Bronchial smooth muscle cell (primary cell): Measurements from ENCODE around the gene HAP1. TPM values are rescaled to one million over a fixed set of nuclear protein-coding genes. Genes with fewer than 3 reads are reported as not detected.

Experiments used
- total RNA-seq: library from RNA; depleted of rRNA; stranded (reverse); fragments of >200 nt; gene quantifications from 2 replicates; pipeline ENCODE4 v1.2.1, GENCODE V29; 2014

Gene HAP1
- under 0.01 and 0.26 TPM in 2 replicates for total RNA-seq

DNA sequence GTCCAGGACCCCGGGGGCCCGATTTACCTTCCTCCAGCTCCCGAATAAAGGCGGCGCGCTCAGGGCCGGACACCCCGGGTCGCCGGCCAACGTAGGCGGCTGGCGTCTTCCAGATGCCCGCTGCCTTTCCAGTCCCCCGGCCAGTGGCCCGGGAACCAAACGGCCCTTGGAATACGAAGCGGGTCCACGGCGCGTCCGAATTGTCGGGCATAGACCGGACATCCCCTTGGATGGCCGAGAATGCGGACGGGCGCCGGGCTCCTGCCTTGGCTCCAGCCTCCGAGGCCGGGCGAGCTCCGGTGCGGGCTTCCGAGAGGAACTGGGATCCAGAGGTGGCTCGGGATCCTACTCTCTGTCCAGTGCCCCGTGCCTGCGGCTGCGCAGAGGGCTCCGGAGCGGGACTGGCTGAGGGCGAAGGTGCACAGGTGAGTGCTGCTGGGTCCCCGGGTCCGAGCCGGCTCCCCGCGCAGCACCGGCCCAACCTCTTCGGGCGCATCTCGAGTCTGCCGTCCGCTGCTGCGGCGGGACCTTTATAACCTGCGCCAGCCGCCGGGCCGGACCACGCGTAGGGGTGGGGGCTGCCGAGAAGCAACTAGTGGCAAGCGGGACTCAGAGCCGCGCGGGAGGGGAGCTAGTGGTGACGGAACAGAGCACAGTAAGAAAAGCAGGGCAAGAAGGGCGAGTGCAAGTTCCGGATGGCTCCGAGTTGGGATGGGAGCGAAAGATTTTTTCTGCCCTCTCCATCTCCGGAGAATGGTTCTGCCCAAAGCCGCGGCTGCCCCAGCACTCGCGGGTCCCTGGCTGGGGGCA, at the start of gene HAP1:
HAP1 (minus strand) TSS at position 505 of the 810 bp plus-strand sequence; CDS start at position 496, 9 bp downstream.

DNA sequence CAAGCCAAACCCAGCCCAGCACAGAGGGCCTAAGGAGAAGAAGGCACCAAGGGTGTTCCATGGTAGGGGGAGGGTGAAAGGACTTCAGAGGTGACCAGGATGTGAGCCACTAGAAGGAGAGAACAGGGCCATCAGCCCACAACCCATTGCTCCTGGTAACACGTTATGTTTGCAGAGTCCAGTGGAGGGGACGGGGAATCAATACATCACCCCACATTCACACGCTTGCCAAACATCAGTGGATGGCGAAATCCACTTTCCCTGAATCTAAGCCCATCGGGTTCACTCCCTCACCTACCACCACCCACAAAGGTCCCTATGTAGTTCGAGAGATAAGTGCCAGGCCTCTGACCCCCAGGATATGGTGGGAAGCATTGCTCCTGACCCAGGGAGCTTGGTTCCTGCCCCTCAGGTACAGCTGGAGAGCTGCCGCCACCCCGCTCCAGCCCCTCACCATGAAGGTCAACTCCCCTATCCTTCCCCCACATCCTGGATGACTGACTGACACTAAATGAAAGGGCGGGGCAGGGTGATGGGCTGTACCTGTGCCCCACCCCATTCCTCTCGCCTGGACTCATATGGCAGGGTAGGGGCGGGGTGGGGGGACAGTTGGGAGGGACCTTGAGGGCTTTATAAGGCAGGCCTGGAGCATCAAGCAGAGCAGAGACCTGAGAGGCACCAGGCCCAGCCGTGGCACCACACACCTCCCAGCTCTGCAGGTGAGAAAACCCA, 22.6 kb downstream of the HAP1 start, which contains the start of gene GAST:
GAST (plus strand) TSS at position 663 of the 732 bp plus-strand sequence. CDS start 3,106 bp downstream, outside the sequence.

GRCh38 chr17:41688641-41689496, 45.6 kb downstream of the HAP1 start, which contains the start of gene EIF1:
Gene EIF1, plus strand, starts transcription at chr17:41688885. Its CDS starts 154 bp downstream, at chr17:41689039.

Other genes with a start within 250 kb of the HAP1 start
- not detected in 2 replicates for gene KRT36, start 244.7 kb downstream of the HAP1 start, total RNA-seq
- gene KRT13, start 229.0 kb downstream of the HAP1 start, total RNA-seq = 0.17 TPM in 1 of 2 replicates, not detected in the other
- 0.63 and 1.2 TPM in 2 replicates for gene KRT15, start 215.8 kb downstream of the HAP1 start, total RNA-seq
- gene KRT19, start 206.3 kb downstream of the HAP1 start, total RNA-seq = 70.2 and 109 TPM in 2 replicates
- not detected in 2 replicates for gene KRT9, start 162.6 kb downstream of the HAP1 start, total RNA-seq
- gene KRT14, start 147.7 kb downstream of the HAP1 start, total RNA-seq = 0.16 and 1.0 TPM in 2 replicates
- gene KRT16, start 121.9 kb downstream of the HAP1 start, total RNA-seq = 1.9 and 13.0 TPM in 2 replicates
- gene KRT17, start 110.1 kb downstream of the HAP1 start, total RNA-seq = 4.9 and 35.8 TPM in 2 replicates
- gene EIF1, start 45.8 kb downstream of the HAP1 start, total RNA-seq = 76.3 and 112 TPM in 2 replicates
- not detected in 2 replicates for gene GAST, start 22.3 kb downstream of the HAP1 start, total RNA-seq
- 3.0 and 9.5 TPM in 2 replicates for gene JUP, start 52.1 kb upstream of the HAP1 start, total RNA-seq
- gene P3H4, start 77.3 kb upstream of the HAP1 start, total RNA-seq = 44.1 and 49.2 TPM in 2 replicates
- gene FKBP10, start 78.4 kb upstream of the HAP1 start, total RNA-seq = 276 and 499 TPM in 2 replicates
- gene NT5C3B, start 101.6 kb upstream of the HAP1 start, total RNA-seq = 73.0 and 90.5 TPM in 2 replicates
- gene KLHL10, start 103.2 kb upstream of the HAP1 start, total RNA-seq = 0.16 and 0.17 TPM in 2 replicates
- 19.5 TPM in 2 replicates for gene KLHL11, start 130.8 kb upstream of the HAP1 start, total RNA-seq
- gene ACLY, start 184.3 kb upstream of the HAP1 start, total RNA-seq = 107 and 119 TPM in 2 replicates
- gene ODAD4, start 196.0 kb upstream of the HAP1 start, total RNA-seq = 0.26 and 1.1 TPM in 2 replicates
- gene CNP, start 232.2 kb upstream of the HAP1 start, total RNA-seq = 53.4 and 62.3 TPM in 2 replicates